PC-3 (cell line): ENCODE results near the gene VDR. TPM values are rescaled to one million over a fixed set of nuclear protein-coding genes. Genes with fewer than 3 reads are reported as not detected.

Experiments used
- ATAC-seq: fragments of 200-7000 bp; cut with Tn5 transposase; 2 replicates; pipeline ENCODE4 v1.9.1; 2020; ENCODE audit warnings: mild to moderate bottlenecking, moderate library complexity
- BruUV-seq: library from RNA; stranded (reverse); fragments of 400-500 nt; replicated peaks from 2 replicates; lab custom pipeline; 2021; lab: Mats Ljungman, UMichigan
- CTCF ChIA-PET: fragments of 300-600 bp; sonication (Branson Sonifier 250); formaldehyde crosslinking; loops from one replicate; lab custom pipeline; 2022; ENCODE audit warnings: antibody characterized with exemption; lab: Charles Lee
- POLR2A ChIA-PET: fragments of 300-600 bp; sonication (Branson Sonifier 250); formaldehyde crosslinking; loops from one replicate; lab custom pipeline; 2022; ENCODE audit warnings: antibody characterized with exemption; ENCODE audit not compliant: unreplicated experiment; lab: Charles Lee
- DNase-seq: peaks from one replicate; pipeline ENCODE4 v3.0.0-alpha.2; 2015
- H2AFZ ChIP-seq: fragments of 300-600 bp; sonication (generic); 2 replicates; pipeline ENCODE4 v1.6.0; 2016; ENCODE audit warnings: antibody characterized with exemption, low read length
- H3F3A ChIP-seq: fragments of 300-600 bp; sonication (generic); one replicate; pipeline ENCODE4 v1.6.0; 2017; ENCODE audit warnings: antibody characterized with exemption, low read length, control low read depth, mild to moderate bottlenecking; ENCODE audit not compliant: unreplicated experiment
- H3K27ac ChIP-seq: fragments of 300-600 bp; sonication (generic); 2 replicates; pipeline ENCODE4 v1.5.1; 2016; ENCODE audit warnings: mild to moderate bottlenecking, low read length
- H3K27me3 ChIP-seq: fragments of 300-600 bp; sonication (generic); 2 replicates; pipeline ENCODE4 v1.6.1; 2016; ENCODE audit warnings: low read length, mixed read lengths
- H3K36me3 ChIP-seq: fragments of 300-600 bp; sonication (generic); 2 replicates; pipeline ENCODE4 v1.6.1; 2016; ENCODE audit warnings: low read depth, mixed run types, low read length, mixed read lengths
- H3K4me1 ChIP-seq: fragments of 300-600 bp; sonication (generic); 2 replicates; pipeline ENCODE4 v1.5.1; 2016; ENCODE audit warnings: low read length; ENCODE audit not compliant: insufficient read depth
- H3K4me2 ChIP-seq: fragments of 300-600 bp; sonication (generic); 2 replicates; pipeline ENCODE4 v1.6.0; 2016; ENCODE audit warnings: low read length
- H3K4me3 ChIP-seq: fragments of 300-600 bp; sonication (generic); 2 replicates; pipeline ENCODE4 v1.5.1; 2016; ENCODE audit warnings: mild to moderate bottlenecking, low read length, mixed read lengths
- H3K79me2 ChIP-seq: fragments of 300-600 bp; sonication (generic); 2 replicates; pipeline ENCODE4 v1.6.1; 2017; ENCODE audit warnings: low read length, mixed read lengths
- H3K9ac ChIP-seq: fragments of 300-600 bp; sonication (generic); 2 replicates; pipeline ENCODE4 v1.6.0; 2016; ENCODE audit warnings: mild to moderate bottlenecking, low read length
- H3K9me2 ChIP-seq: fragments of 300-600 bp; sonication (generic); replicated peaks from 2 replicates; pipeline ENCODE4 v1.6.1; 2016; ENCODE audit warnings: mixed run types, low read length, mixed read lengths
- H3K9me3 ChIP-seq: fragments of 300-600 bp; sonication (generic); 2 replicates; pipeline ENCODE4 v1.6.1; 2016; ENCODE audit warnings: low read length, mixed read lengths
- H4K20me1 ChIP-seq: fragments of 300-600 bp; sonication (generic); 2 replicates; pipeline ENCODE4 v1.6.1; 2016; ENCODE audit warnings: low read length, mixed read lengths
- EZH2 ChIP-seq: fragments of 300-600 bp; sonication (generic); IDR thresholded peaks from one replicate; pipeline ENCODE4 v1.6.1; 2017; ENCODE audit warnings: antibody characterized with exemption, mild to moderate bottlenecking, low read length; ENCODE audit not compliant: unreplicated experiment
- EZH2phosphoT487 ChIP-seq: fragments of 300-600 bp; sonication (generic); IDR thresholded peaks from 2 replicates; pipeline ENCODE4 v1.6.1; 2018; ENCODE audit warnings: mild to moderate bottlenecking, antibody characterized with exemption, low read length, borderline replicate concordance
- intact Hi-C: fragments of 100-400 bp; cut with micrococcal nuclease; formaldehyde crosslinking; loops from 2 replicates; pipeline ENCODE4 v1.9.0; 2023
- total RNA-seq: library from RNA; depleted of rRNA; stranded (reverse); fragments of >200 nt; gene quantifications from 2 replicates; pipeline ENCODE4 v1.2.3, GENCODE V29; 2014
- TF ChIP-seq, protein P1 (sequence below): fragments of 300-600 bp; sonication (generic); conservative IDR thresholded peaks from 2 replicates; pipeline ENCODE4 v1.5.1; 2017; ENCODE audit warnings: antibody characterized with exemption, low read depth, mild to moderate bottlenecking, low read length

VDR gene
- total RNA-seq, 1 experiment from 2014 or later: 19.9 TPM

DNA sequence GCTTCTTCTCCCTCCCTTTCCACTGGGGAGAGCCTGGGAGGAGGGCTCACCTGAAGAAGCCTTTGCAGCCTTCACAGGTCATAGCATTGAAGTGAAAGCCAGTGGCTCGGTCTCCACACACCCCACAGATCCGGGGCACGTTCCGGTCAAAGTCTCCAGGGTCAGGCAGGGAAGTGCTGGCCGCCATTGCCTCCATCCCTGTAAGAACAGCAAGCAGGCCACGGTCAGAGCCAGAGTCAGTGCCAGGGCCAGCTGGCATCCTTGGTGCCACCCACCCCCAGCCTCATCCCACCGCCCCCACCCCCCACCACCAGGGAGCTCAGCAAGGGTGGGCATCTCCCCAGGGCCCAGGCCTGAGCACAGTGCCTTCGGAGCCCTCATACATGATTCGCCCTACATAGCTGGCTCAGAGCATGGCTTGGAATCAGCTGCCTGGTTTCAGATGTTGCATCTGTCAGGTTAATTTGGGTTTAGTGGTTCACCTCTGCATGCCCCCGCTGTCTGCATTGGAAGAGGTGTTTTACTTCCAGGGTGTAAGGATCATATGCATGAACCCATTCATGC lies 25.8 kb downstream of the VDR start:
- ChIA-PET POLR2A (no interaction called here), CTCF (no interaction called here)
- Histone ChIP-seq H3K27me3 (no peaks in the 10 kb centered on the region), H3K79me2 (no peaks in the 10 kb centered on the region), H3K36me3 (peaks cover 14% of the 10 kb centered on the region; the same call in 1 of the 2 replicates), H3K27ac (no peak overlapping the region), H3K4me2 (no peak overlapping the region), H3K9me3 (no peaks in the 10 kb centered on the region), H4K20me1 (no peaks in the 10 kb centered on the region), H3K4me1 (peaks cover 8% of the 10 kb centered on the region), H3K9me2 (no peaks in the 10 kb centered on the region), H3F3A (no peaks in the 10 kb centered on the region), H3K4me3 (no peak overlapping the region), H2AFZ (no peak overlapping the region), H3K9ac (no peak overlapping the region)
- BruUV-seq: no TSS peak
- intact Hi-C loops: no loop called here
- DNase-seq (no peak), ATAC-seq (no peak)
- TF ChIP-seq EZH2: no peak

DNA sequence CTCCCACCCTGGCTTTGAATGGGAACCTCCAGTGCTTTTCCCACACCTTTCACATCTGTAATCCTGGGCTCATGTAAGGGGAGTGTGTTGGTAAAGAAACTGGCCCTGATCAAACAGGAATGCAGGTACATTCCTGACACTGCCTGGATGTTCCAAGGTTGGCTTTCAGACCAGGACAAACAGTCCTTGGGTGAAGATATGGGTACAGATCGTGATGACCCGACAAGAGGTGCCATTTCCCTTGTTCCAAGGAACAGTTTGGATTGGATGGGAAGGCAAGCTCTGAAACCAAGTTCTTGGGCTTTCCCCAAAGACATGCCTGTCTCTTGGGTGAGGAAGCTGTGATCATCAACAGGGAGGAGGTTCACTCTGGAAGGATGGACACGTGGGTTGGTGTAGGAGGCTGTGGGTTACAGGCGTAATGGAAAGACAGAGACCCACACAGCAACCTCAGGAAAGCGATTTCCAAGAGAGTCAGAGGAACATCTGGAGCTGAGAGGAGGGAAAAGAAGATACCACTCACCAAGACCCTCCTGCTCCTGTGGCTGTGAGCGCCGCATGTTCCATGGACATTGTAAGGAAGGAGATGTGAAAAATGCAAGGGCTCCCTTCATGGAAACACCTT lies 26.4 kb downstream of the VDR start:
- H4K20me1 ChIP-seq: no peaks in the 10 kb centered on the region
- DNase-seq (no peak), ATAC-seq (no peak)
- TF ChIP-seq EZH2 (no peak), EZH2phosphoT487 (no peak)
- TF ChIP-seq, protein P1, sequence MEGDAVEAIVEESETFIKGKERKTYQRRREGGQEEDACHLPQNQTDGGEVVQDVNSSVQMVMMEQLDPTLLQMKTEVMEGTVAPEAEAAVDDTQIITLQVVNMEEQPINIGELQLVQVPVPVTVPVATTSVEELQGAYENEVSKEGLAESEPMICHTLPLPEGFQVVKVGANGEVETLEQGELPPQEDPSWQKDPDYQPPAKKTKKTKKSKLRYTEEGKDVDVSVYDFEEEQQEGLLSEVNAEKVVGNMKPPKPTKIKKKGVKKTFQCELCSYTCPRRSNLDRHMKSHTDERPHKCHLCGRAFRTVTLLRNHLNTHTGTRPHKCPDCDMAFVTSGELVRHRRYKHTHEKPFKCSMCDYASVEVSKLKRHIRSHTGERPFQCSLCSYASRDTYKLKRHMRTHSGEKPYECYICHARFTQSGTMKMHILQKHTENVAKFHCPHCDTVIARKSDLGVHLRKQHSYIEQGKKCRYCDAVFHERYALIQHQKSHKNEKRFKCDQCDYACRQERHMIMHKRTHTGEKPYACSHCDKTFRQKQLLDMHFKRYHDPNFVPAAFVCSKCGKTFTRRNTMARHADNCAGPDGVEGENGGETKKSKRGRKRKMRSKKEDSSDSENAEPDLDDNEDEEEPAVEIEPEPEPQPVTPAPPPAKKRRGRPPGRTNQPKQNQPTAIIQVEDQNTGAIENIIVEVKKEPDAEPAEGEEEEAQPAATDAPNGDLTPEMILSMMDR: no peak
- no peaks in the 10 kb centered on the region for H3K9me3 ChIP-seq
- H3K9me2 ChIP-seq: no peaks in the 10 kb centered on the region
- CTCF ChIA-PET: no interaction called here
- intact Hi-C loops: no loop called here
- H3K4me2 ChIP-seq: no peak overlapping the region
- no peak overlapping the region for H3K27ac ChIP-seq
- no peaks in the 10 kb centered on the region for H3K79me2 ChIP-seq
- H3K36me3 ChIP-seq: peaks cover 14% of the 10 kb centered on the region; the same call in 1 of the 2 replicates
- no peaks in the 10 kb centered on the region for H3F3A ChIP-seq
- POLR2A ChIA-PET: no interaction called here
- no TSS peak for BruUV-seq
- H3K9ac ChIP-seq: no peak overlapping the region
- no peak overlapping the region for H2AFZ ChIP-seq
- no peaks in the 10 kb centered on the region for H3K27me3 ChIP-seq
- H3K4me1 ChIP-seq: peaks cover 8% of the 10 kb centered on the region
- no peak overlapping the region for H3K4me3 ChIP-seq

DNA sequence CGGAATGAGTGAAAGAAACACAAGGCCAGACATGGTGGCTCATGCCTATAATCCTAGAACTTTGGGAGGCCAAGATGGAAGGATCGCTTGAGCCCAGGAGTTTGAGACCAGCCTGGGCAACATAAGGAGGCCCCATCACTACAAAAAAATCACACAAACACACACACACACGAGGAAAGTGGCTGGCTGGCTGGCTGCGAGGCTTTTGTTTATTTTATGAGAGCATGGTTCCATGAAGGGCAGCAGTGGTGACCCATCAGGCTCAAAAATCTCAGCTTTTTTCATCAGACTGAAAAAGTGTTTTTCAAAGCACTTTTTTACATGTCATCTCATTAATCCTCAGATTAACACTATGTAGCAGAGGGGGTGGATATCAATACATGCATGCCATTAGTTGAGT lies 27.7 kb downstream of the VDR start:
- Histone ChIP-seq H3F3A (no peaks in the 10 kb centered on the region), H3K9ac (no peak overlapping the region), H3K4me2 (no peak overlapping the region), H2AFZ (no peak overlapping the region), H3K36me3 (peaks cover 14% of the 10 kb centered on the region; the same call in 1 of the 2 replicates), H3K9me3 (no peaks in the 10 kb centered on the region), H3K27me3 (no peaks in the 10 kb centered on the region), H3K27ac (no peak overlapping the region), H3K9me2 (no peaks in the 10 kb centered on the region), H3K4me1 (peaks cover 6% of the 10 kb centered on the region), H3K79me2 (no peaks in the 10 kb centered on the region), H4K20me1 (no peaks in the 10 kb centered on the region), H3K4me3 (no peak overlapping the region)
- intact Hi-C loops: no loop called here
- CTCF ChIA-PET: no interaction called here
- BruUV-seq: no TSS peak
- ATAC-seq (no peak), DNase-seq (no peak)
- POLR2A ChIA-PET: no interaction called here
- TF ChIP-seq EZH2 (no peak), EZH2phosphoT487 (no peak)
